Measurements from ENCODE around the gene NR2C2AP. TPM values are rescaled to one million over a fixed set of nuclear protein-coding genes. Genes with fewer than 3 reads are reported as not detected.

Gene NR2C2AP
- total RNA-seq, 4 donors from 2014 or later: 13.7 to 24.2 (median 22.5) TPM

GRCh38 chr19:19214159-19214490 lies 10.9 kb upstream of the NR2C2AP start:
- H3K4me3 ChIP-seq (ENCODE audit: low read depth, poor library complexity, severe bottlenecking): no peak overlapping the region
- no peak for TF ChIP-seq CTCF (IDR thresholded peaks at IDR 0.05)
- TF ChIP-seq POLR2A (IDR thresholded peaks at IDR 0.05): no peak
- no peak for DNase-seq (ENCODE audit: low spot score in 2 of 2)
- intact Hi-C loops (cut with DNase I; ENCODE audit: low total_unique reads): no loop called here
- 0 to 3% methylated on average over 5 of the region's 5 CpGs for WGBS, 2 donors

- DNase-seq (ENCODE audit: low spot score in 2 of 2): no peak
- WGBS, 2 donors: 39 to 48% methylated on average over 18 to 21 of the region's 21 CpGs
- intact Hi-C loops (cut with DNase I; ENCODE audit: low total_unique reads): no loop called here
- TF ChIP-seq POLR2A (IDR thresholded peaks at IDR 0.05): no peak
- no peak for TF ChIP-seq CTCF (IDR thresholded peaks at IDR 0.05)
- no peak overlapping the region for H3K4me3 ChIP-seq (ENCODE audit: low read depth, poor library complexity, severe bottlenecking)
Observed at GRCh38 chr19:19213426-19214158, 10.4 kb upstream of the NR2C2AP start.

GRCh38 chr19:19212916-19213315 lies 9.7 kb upstream of the NR2C2AP start:
- no peak for DNase-seq (ENCODE audit: low spot score in 2 of 2)
- TF ChIP-seq CTCF (IDR thresholded peaks at IDR 0.05) (no peak), POLR2A (IDR thresholded peaks at IDR 0.05) (no peak)
- intact Hi-C loops (cut with DNase I; ENCODE audit: low total_unique reads): no loop called here
- no peak overlapping the region for H3K4me3 ChIP-seq (ENCODE audit: low read depth, poor library complexity, severe bottlenecking)
- 9 to 17% methylated on average over 7 of the region's 7 CpGs for WGBS, 2 donors

GRCh38 chr19:19211499-19212420 lies 8.5 kb upstream of the NR2C2AP start, which contains the start of gene NCAN:
Gene NCAN, plus strand, starts transcription at chr19:19211958. Its CDS starts 4,996 bp downstream, at chr19:19216954.
- no peak for DNase-seq (ENCODE audit: low spot score in 2 of 2)
- TF ChIP-seq CTCF (IDR thresholded peaks at IDR 0.05) (no peak), POLR2A (IDR thresholded peaks at IDR 0.05) (no peak)
- H3K4me3 ChIP-seq (ENCODE audit: low read depth, poor library complexity, severe bottlenecking): no peak within 1 kb of the TSS
- intact Hi-C loops (cut with DNase I; ENCODE audit: low total_unique reads): no loop called here
- WGBS, 2 donors: 10% methylated on average over 54 of the region's 54 CpGs

- DNase-seq (ENCODE audit: low spot score in 2 of 2): no peak
- no peak overlapping the region for H3K4me3 ChIP-seq (ENCODE audit: low read depth, poor library complexity, severe bottlenecking)
- WGBS, 2 donors: 46 to 59% methylated on average over 9 of the region's 9 CpGs
- TF ChIP-seq POLR2A (IDR thresholded peaks at IDR 0.05) (no peak), CTCF (IDR thresholded peaks at IDR 0.05) (no peak)
- intact Hi-C loops (cut with DNase I; ENCODE audit: low total_unique reads): no loop called here
Observed at GRCh38 chr19:19209372-19209771, 6.2 kb upstream of the NR2C2AP start.

All from lower leg skin (tissue), 4 donors.